ENCODE measurements around the gene RTN4R. TPM values are rescaled to one million over a fixed set of nuclear protein-coding genes. Genes with fewer than 3 reads are reported as not detected.

Gene RTN4R
- total and polyA plus RNA-seq, 9 of the 15 experiments (the other 6 are each of a cell fraction or from before 2014, with no cell fraction given): 0.04 to 2.8 (median 1.4) TPM; not detected in 3

- TF ChIP-seq, protein P1, sequence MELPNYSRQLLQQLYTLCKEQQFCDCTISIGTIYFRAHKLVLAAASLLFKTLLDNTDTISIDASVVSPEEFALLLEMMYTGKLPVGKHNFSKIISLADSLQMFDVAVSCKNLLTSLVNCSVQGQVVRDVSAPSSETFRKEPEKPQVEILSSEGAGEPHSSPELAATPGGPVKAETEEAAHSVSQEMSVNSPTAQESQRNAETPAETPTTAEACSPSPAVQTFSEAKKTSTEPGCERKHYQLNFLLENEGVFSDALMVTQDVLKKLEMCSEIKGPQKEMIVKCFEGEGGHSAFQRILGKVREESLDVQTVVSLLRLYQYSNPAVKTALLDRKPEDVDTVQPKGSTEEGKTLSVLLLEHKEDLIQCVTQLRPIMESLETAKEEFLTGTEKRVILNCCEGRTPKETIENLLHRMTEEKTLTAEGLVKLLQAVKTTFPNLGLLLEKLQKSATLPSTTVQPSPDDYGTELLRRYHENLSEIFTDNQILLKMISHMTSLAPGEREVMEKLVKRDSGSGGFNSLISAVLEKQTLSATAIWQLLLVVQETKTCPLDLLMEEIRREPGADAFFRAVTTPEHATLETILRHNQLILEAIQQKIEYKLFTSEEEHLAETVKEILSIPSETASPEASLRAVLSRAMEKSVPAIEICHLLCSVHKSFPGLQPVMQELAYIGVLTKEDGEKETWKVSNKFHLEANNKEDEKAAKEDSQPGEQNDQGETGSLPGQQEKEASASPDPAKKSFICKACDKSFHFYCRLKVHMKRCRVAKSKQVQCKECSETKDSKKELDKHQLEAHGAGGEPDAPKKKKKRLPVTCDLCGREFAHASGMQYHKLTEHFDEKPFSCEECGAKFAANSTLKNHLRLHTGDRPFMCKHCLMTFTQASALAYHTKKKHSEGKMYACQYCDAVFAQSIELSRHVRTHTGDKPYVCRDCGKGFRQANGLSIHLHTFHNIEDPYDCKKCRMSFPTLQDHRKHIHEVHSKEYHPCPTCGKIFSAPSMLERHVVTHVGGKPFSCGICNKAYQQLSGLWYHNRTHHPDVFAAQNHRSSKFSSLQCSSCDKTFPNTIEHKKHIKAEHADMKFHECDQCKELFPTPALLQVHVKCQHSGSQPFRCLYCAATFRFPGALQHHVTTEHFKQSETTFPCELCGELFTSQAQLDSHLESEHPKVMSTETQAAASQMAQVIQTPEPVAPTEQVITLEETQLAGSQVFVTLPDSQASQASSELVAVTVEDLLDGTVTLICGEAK (IDR thresholded peaks at IDR 0.05): no peak
- TF ChIP-seq, protein P1 (CRISPR knock-in tag; IDR thresholded peaks at IDR 0.05): peak; percentile 31; the same call in 1 of the 2 replicates
- TF ChIP-seq RNF2 (IDR thresholded peaks at IDR 0.05): no peak
- peak in 1 of 2 experiments; percentile 40; a peak in 1 of 4 replicates for TF ChIP-seq RCOR1 (IDR thresholded peaks at IDR 0.05; ENCODE audit: borderline replicate concordance in 1 of 2, low read depth in 2 of 2, low read length in 2 of 2)
- TF ChIP-seq SP1 (CRISPR knock-in tag; IDR thresholded peaks at IDR 0.05): no peak
- TF ChIP-seq NFRKB (IDR thresholded peaks at IDR 0.05; ENCODE audit: low read depth): no peak
- no peak for TF ChIP-seq DIDO1 (tag; IDR thresholded peaks at IDR 0.05; ENCODE audit: low read depth)
- 0 out of 2 replicates have a peak, but pooled peaks have one; percentile 14 for TF ChIP-seq SMC3 (conservative IDR thresholded peaks at IDR 0.05; ENCODE audit: insufficient read depth, low read depth, low read length)
- TF ChIP-seq, protein P2, sequence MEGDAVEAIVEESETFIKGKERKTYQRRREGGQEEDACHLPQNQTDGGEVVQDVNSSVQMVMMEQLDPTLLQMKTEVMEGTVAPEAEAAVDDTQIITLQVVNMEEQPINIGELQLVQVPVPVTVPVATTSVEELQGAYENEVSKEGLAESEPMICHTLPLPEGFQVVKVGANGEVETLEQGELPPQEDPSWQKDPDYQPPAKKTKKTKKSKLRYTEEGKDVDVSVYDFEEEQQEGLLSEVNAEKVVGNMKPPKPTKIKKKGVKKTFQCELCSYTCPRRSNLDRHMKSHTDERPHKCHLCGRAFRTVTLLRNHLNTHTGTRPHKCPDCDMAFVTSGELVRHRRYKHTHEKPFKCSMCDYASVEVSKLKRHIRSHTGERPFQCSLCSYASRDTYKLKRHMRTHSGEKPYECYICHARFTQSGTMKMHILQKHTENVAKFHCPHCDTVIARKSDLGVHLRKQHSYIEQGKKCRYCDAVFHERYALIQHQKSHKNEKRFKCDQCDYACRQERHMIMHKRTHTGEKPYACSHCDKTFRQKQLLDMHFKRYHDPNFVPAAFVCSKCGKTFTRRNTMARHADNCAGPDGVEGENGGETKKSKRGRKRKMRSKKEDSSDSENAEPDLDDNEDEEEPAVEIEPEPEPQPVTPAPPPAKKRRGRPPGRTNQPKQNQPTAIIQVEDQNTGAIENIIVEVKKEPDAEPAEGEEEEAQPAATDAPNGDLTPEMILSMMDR (IDR thresholded peaks at IDR 0.05 in 2 of 3, conservative IDR thresholded peaks at IDR 0.05 in 1 of 3; ENCODE audit: insufficient read depth in 2 of 3, low read depth in 1 of 3, low read length in 3 of 3): peak; percentile 36 to 68 (median 59)
- TF ChIP-seq RAD21 (CRISPR knock-in tag; conservative IDR thresholded peaks at IDR 0.05 in 1 of 2, IDR thresholded peaks at IDR 0.05 in 1 of 2): peak in 1 of 2 experiments; percentile 53; a peak in 2 of 4 replicates
- no peak for TF ChIP-seq TGIF2 (CRISPR knock-in tag; IDR thresholded peaks at IDR 0.05)
- TF ChIP-seq TBP (optimal IDR thresholded peaks at IDR 0.05; ENCODE audit: low read depth, low read length): no peak
- peak; percentile 41; the same call in 1 of the 2 replicates for TF ChIP-seq CTBP1 (IDR thresholded peaks at IDR 0.05; ENCODE audit: borderline replicate concordance)
- TF ChIP-seq MYC (IDR thresholded peaks at IDR 0.05; ENCODE audit: low read depth, low read length): no peak
- TF ChIP-seq MYC (CRISPR knock-in tag; IDR thresholded peaks at IDR 0.05; ENCODE audit: borderline replicate concordance, low read depth): no peak
Observed at GRCh38 chr22:20215742-20216141, 52.4 kb downstream of the RTN4R start (continued).

Measured in K562 (cell line).